ENCODE data around the gene ACOX3. TPM values are rescaled to one million over a fixed set of nuclear protein-coding genes. Genes with fewer than 3 reads are reported as not detected.

The ACOX3 gene
- polyA plus RNA-seq, 3 donors, result 3.8 to 16.8 (median 13.3) TPM

GRCh38 chr4:8477095-8477635, 36.6 kb upstream of the ACOX3 start:
- WGBS (ENCODE audit: insufficient coverage), result 97% methylated on average over 15 of the region's 16 CpGs
- intact Hi-C loops (cut with micrococcal nuclease), result no loop called here
- DNase-seq, result no peak

More at GRCh38 chr4:8477095-8477635, 36.6 kb upstream of the ACOX3 start:
- Histone ChIP-seq H3K79me2 (ENCODE audit: insufficient read depth, low read length) (no peaks in the 10 kb centered on the region), H3K4me3 (replicated peaks in 1 of 3; ENCODE audit: low read depth in 2 of 3, low read length in 3 of 3) (no peak overlapping the region), H3K9ac (ENCODE audit: insufficient read depth, low read length, poor library complexity, severe bottlenecking) (no peak overlapping the region), H3K4me2 (replicated peaks; ENCODE audit: extremely low read depth, low read length, poor library complexity, severe bottlenecking) (no peak overlapping the region), H3K4me1 (ENCODE audit: control insufficient read depth in 1 of 2, insufficient read depth in 2 of 2, low read length in 2 of 2) (no peaks in the 10 kb centered on the region), H2AFZ (ENCODE audit: insufficient read depth, low read depth, low read length, poor library complexity, severe bottlenecking) (no peak overlapping the region), H3K27me3 (ENCODE audit: control insufficient read depth in 2 of 2, insufficient read depth in 2 of 2, low read length in 2 of 2) (no peaks in the 10 kb centered on the region), H4K20me1 (ENCODE audit: insufficient read depth, low read length) (no peaks in the 10 kb centered on the region), H3K27ac (ENCODE audit: low read depth in 1 of 2, low read length in 2 of 2) (no peak overlapping the region), H3K36me3 (replicated peaks in 1 of 2; ENCODE audit: control insufficient read depth in 1 of 2, insufficient read depth in 2 of 2, low read length in 2 of 2) (peaks cover 9 to 23% of the 10 kb centered on the region in 2 donors), H3K9me3 (replicated peaks in 1 of 2; ENCODE audit: control insufficient read depth in 1 of 2, insufficient read depth in 1 of 2, low read length in 2 of 2) (no peaks in the 10 kb centered on the region)
- peaks cover 0 to 2% (median 0%) of the 10 kb centered on the region in 7 donors for H3K9me3 Mint-ChIP-seq
- H3K4me3 Mint-ChIP-seq, result no peak overlapping the region
- H3K27me3 Mint-ChIP-seq (ENCODE audit: low read depth in 3 of 3), result peaks cover 0 to 3% (median 2%) of the 10 kb centered on the region in 3 donors
- H3K36me3 Mint-ChIP-seq, result peaks cover 20 to 23% of the 10 kb centered on the region in 2 donors
- peak overlapping the region in 1 of 7 donors; percentile 70 for H3K27ac Mint-ChIP-seq
- no peak for TF ChIP-seq CTCF (IDR thresholded peaks at IDR 0.05)
- H3K4me1 Mint-ChIP-seq, result no peaks in the 10 kb centered on the region
